Nephron (organoid): ENCODE results near the gene ATXN7L1.

ENCODE experiments used
- H3K27ac Mint-ChIP-seq, 3 experiments: 2 replicates each; pipeline ENCODE4 v1.8.0; 2020; ENCODE audit warnings: mixed read lengths in 3 of 3, mild to moderate bottlenecking in 2 of 3, moderate library complexity in 1 of 3
- H3K27me3 Mint-ChIP-seq: 2 replicates; pipeline ENCODE4 v1.8.0; 2021; ENCODE audit warnings: low read depth, mild to moderate bottlenecking, moderate library complexity, mixed read lengths
- H3K36me3 Mint-ChIP-seq: 2 replicates; pipeline ENCODE4 v1.8.0; 2020; ENCODE audit warnings: low read depth, mixed read lengths
- H3K4me1 Mint-ChIP-seq: 2 replicates; pipeline ENCODE4 v1.8.0; 2020; ENCODE audit warnings: mixed read lengths
- H3K4me3 Mint-ChIP-seq, 3 experiments: 2 replicates each; pipeline ENCODE4 v1.8.0; 2020; ENCODE audit warnings: mild to moderate bottlenecking in 3 of 3, mixed read lengths in 3 of 3, moderate library complexity in 2 of 3
- H3K9me3 Mint-ChIP-seq: 2 replicates; pipeline ENCODE4 v1.8.0; 2020; ENCODE audit warnings: mixed read lengths
- TF ChIP-seq, protein P1 (sequence below), 3 experiments: fragments of 200-600 bp; sonication (generic); IDR thresholded peaks; one replicate each; pipeline ENCODE4 v1.5.0; 2021; ENCODE audit warnings: antibody characterized with exemption in 3 of 3; ENCODE audit not compliant: unreplicated experiment in 3 of 3

The ATXN7L1 gene

DNA sequence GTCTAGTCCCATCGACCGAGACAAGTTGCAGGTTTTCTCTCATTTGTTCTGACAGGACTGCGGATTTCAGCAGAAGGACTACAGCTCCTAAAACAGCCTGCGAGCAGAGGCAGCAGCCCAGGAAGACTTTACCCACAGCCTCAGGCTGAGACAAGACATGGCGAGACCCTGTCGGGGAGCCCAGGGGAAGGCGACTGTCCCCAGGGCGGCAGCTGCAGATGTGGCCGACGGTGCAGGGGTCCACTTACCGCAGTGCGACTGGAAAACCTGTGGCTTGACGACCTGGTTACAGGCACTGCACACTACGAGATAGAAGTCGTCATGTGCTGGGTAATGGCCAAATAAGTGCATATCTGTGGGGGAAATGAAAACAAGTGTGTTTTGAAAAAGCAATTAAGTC, 88.0 kb downstream of the ATXN7L1 start:
- TF ChIP-seq, protein P1, sequence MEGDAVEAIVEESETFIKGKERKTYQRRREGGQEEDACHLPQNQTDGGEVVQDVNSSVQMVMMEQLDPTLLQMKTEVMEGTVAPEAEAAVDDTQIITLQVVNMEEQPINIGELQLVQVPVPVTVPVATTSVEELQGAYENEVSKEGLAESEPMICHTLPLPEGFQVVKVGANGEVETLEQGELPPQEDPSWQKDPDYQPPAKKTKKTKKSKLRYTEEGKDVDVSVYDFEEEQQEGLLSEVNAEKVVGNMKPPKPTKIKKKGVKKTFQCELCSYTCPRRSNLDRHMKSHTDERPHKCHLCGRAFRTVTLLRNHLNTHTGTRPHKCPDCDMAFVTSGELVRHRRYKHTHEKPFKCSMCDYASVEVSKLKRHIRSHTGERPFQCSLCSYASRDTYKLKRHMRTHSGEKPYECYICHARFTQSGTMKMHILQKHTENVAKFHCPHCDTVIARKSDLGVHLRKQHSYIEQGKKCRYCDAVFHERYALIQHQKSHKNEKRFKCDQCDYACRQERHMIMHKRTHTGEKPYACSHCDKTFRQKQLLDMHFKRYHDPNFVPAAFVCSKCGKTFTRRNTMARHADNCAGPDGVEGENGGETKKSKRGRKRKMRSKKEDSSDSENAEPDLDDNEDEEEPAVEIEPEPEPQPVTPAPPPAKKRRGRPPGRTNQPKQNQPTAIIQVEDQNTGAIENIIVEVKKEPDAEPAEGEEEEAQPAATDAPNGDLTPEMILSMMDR (IDR thresholded peaks at IDR 0.05; ENCODE audit: unreplicated experiment in 3 of 3), result no peak
- Mint-ChIP-seq H3K4me1 (peaks cover 5% of the 10 kb centered on the region), H3K27ac (no peak overlapping the region), H3K27me3 (peaks cover 5% of the 10 kb centered on the region), H3K36me3 (peaks cover 14% of the 10 kb centered on the region), H3K4me3 (no peak overlapping the region), H3K9me3 (no peaks in the 10 kb centered on the region)

DNA sequence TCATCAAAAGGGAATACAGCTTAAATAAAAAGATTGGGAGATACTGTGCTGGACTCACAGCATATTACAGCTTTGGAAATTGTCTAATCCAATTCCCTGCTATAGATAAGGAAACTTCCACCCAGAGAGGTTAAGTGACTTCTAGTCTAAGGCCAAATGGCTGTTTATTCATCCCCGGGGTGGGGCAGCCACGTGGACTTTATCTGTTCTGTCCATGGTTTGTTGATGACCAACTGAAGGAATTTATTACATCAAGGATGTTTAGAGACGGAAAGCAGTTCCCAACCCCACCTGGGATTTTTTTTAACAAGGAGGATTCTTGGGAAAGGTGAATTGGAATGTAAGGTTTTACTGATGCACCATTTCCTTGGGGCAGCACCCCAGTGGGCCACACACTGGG, 88.6 kb downstream of the ATXN7L1 start:
- Mint-ChIP-seq H3K27ac (no peak overlapping the region), H3K36me3 (peaks cover 10% of the 10 kb centered on the region), H3K9me3 (no peaks in the 10 kb centered on the region), H3K27me3 (peaks cover 5% of the 10 kb centered on the region), H3K4me3 (no peak overlapping the region), H3K4me1 (peaks cover 5% of the 10 kb centered on the region)
- TF ChIP-seq, protein P1 (IDR thresholded peaks at IDR 0.05; ENCODE audit: unreplicated experiment in 3 of 3), result no peak

DNA sequence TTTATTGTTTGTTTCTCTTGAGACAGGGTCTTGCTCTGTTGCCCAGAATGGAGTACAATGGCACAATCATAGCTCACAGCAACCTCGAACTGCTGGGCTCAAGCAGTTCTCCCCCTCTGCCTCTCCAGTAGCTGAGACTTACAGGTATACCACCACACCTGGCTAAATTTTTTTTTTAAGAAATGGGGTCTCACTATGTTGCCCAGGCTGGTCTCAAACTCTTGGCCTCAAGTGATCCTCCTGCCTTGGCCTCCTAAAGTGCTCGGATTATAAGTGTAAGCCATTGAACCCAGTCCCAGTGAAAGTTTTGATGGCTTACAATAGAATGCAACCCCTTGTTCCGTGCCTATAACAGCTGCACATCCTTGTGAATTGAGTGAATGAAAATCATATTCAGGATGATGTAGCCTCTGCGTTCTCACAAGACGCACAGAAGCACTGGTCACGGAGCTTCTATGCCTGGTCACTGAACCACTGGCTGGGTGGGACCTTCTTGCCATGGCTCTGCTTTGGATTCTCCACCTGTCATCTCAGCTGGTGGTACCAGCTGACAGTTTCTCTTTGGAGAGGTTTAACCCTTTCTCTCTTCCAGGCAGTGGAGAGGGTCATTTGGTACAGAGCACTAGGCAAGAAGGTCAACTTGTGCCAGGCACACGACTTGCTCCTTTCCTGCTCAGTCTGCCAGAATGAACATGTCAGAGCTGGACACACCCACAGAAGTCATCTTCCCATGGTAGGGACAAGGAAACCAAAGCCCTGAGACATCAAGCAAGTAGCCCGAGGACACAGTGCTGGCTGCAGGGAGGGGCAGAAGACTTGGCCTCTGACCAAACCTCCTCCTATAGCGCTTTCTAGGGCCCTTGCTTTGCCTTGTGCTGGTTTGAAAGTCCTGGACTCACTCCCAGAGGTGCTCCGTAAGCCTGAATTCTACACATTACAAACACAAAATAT, 89.6 kb downstream of the ATXN7L1 start:
- no peaks in the 10 kb centered on the region for H3K9me3 Mint-ChIP-seq
- no peak overlapping the region for H3K4me3 Mint-ChIP-seq
- TF ChIP-seq, protein P1 (IDR thresholded peaks at IDR 0.05; ENCODE audit: unreplicated experiment in 3 of 3), result no peak
- H3K27ac Mint-ChIP-seq, result no peak overlapping the region
- peaks cover 5% of the 10 kb centered on the region for H3K27me3 Mint-ChIP-seq
- peaks cover 5% of the 10 kb centered on the region for H3K4me1 Mint-ChIP-seq
- H3K36me3 Mint-ChIP-seq, result peaks cover 9% of the 10 kb centered on the region

DNA sequence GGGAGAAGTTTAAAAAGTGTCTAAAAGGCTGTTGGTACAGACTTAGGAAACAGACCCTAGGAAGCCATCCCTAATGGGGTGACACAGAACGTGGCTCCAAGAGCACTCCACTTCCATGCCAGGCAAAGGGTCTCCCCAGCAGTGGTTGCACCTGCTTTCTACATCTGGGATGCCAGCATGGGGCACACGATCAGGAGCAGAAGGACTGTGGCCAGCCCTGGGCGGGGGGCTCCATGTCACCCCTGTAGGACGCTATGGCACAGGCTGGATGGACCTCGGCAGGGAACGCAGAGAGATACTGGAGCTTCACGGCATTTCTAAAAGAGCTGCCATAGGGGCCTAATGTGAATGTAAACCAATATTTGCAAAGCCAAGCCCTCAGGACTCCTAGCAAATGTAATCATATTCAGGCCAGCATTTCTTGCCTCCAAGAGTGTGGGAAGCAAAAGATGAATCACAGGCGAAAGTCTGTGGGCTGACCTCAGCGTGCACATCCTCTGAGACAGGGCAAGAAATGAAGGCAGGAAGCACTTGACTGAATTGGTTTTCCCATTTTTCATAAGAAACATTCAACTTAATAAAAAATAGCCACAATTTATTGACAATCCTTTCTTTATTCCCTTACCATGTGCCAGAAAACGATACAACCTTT, 93.9 kb downstream of the ATXN7L1 start:
- H3K4me3 Mint-ChIP-seq, result no peak overlapping the region
- H3K4me1 Mint-ChIP-seq, result peaks cover 3% of the 10 kb centered on the region
- H3K27ac Mint-ChIP-seq, result no peak overlapping the region
- H3K27me3 Mint-ChIP-seq, result peaks cover 7% of the 10 kb centered on the region
- no peaks in the 10 kb centered on the region for H3K9me3 Mint-ChIP-seq
- H3K36me3 Mint-ChIP-seq, result peaks cover 17% of the 10 kb centered on the region
- TF ChIP-seq, protein P1 (IDR thresholded peaks at IDR 0.05; ENCODE audit: unreplicated experiment in 3 of 3), result no peak

DNA sequence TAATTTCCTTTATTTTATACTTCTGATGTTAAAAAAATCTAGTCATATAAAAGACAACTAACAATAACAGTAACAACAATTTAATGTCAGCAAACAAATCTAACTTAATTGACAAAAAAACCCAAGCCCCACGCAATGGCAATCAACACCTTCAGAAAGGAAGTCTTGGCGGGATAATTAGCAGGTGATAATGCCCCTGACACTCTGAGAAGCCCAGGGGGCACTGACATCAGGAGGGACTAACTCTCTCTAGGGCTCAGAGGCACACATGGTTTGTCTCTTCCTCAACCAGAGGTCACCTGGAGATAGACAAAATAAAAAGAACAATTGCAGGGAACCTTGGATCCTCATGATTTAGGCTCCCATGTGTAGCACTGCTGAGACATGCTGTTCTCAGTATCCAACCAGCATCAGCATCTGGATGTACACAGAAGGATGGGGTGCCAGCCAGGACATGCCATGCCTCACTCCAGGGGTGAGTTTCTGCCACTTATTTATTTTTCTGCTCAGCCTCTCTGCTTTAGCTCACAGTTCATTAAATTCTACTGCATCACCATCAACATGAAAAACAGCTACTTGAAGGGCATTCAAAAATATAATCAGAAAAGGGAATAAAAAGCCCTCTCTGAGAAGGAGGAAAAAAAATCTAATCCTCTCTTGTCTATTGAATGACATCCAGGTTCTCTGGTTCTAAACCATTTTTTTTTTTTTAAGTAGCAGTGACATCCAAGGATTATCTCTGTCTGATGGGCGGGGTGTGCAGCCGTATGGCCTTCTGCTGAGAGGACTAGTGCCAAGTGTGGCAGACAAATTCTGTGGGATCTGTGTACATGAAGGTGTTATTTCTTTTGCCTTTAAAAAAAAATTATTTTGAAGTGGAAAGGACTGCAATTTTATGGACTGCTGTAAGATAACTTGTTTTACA, 96.3 kb downstream of the ATXN7L1 start:
- H3K36me3 Mint-ChIP-seq, result peaks cover 14% of the 10 kb centered on the region
- H3K4me3 Mint-ChIP-seq, result no peak overlapping the region
- H3K9me3 Mint-ChIP-seq, result no peaks in the 10 kb centered on the region
- H3K27me3 Mint-ChIP-seq, result peaks cover 10% of the 10 kb centered on the region
- peaks cover 22% of the 10 kb centered on the region for H3K4me1 Mint-ChIP-seq
- TF ChIP-seq, protein P1 (IDR thresholded peaks at IDR 0.05; ENCODE audit: unreplicated experiment in 3 of 3), result no peak
- H3K27ac Mint-ChIP-seq, result no peak overlapping the region
